CD4-positive, alpha-beta T cell treated with Interleukin-6 at 100 ng/mL for 8 hours (primary cell): ENCODE results near the gene PLA2G4A.

ENCODE experiments used
- DNase-seq: peaks from one replicate; pipeline ENCODE4 v3.0.0-alpha.2; 2020; ENCODE audit warnings: mixed read lengths, low spot score

Gene PLA2G4A

DNA sequence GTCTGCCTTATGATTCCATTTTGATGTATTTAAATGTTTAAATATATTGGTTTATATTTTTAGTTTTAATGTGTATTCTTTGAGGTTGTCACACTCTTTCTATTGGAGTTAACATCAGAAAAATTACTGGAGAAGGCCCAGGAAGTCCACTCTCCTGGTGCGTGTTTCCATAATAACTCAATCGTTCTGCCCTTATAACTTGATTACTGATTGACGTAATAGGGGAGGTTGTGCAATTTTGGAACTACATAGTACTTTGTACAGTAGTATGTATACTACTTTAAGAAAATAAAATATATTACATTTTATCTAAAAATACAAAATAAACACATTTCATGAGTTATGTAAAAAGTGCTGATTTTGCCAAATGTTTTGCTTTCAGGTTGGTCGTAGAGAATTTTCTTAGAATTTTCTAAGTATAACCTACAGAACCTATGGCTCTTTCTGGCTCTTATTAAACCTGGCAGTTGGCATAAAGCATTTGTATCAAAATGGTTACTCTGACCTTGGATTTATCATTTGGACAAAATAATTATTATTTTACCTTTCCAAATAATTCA, 5.7 kb downstream of the PLA2G4A start:
- no peak for DNase-seq

DNA sequence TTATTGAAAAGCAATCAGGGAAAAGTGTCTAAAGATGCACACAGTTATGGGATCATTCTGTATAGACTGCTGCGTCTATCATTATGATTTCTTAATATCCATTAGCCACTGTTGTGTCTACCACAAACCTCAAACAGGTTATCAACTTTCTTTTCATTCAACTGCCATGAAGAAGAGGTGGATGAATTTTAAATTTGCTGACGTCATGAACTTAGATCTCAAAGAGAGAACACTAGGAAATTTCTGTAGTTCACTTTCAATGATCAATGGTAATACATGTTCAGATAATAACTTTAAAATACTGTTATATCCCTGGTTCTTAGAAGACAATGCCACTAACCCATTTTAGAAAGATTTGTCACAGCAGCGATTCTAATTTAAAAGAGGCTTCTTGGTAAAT, 6.7 kb downstream of the PLA2G4A start:
- DNase-seq, result no peak

DNA sequence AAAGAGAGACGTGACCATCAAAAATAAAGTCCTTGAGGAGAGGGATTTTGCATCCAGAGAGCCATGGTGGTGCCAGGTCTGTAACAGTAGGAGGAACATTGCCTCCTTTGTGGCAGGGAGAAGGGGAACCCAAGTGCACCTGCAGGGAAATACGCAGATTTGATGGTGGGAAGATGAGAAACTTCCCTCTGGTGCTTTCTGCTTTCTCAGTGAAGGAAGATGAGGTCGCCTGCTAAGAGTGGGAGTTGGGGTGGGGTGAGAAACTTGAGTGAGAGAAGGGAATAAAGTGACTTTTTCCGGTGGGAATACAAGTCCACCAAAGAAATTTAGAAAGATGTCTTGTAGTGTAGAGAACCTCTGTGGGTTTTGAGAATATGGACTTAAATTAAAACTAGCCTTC, 9.1 kb downstream of the PLA2G4A start:
- DNase-seq, result no peak

DNA sequence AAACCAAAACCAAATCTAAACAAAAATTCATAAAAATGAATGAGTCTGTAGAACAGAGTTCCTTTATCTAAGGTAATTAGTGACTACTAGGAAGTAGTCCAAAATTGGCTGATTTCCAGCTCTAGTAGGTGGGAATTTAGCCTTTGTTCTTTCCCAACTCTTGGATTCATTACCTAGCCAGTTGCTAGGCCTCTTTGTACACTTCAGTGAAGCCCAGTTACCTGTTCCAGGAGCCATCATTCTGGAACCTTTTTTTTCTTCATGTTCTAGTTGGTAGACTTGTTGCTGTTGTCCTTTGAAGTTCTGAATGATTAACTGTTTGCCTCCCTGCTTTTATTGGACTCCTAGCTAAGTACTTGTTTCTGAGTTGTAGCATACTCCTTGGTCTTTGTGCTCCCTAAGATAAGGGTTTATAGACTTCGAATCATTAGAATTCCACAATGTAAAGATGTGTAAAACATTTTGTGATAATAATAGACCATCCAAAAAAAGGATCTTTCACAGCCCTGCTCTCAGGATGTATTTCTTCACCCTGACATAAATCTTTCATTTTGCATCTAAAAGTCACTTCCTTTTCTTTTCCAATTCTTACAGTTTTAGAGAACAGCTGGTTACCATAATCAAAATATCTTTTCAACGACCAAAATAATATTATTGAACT, 9.8 kb downstream of the PLA2G4A start:
- no peak for DNase-seq

DNA sequence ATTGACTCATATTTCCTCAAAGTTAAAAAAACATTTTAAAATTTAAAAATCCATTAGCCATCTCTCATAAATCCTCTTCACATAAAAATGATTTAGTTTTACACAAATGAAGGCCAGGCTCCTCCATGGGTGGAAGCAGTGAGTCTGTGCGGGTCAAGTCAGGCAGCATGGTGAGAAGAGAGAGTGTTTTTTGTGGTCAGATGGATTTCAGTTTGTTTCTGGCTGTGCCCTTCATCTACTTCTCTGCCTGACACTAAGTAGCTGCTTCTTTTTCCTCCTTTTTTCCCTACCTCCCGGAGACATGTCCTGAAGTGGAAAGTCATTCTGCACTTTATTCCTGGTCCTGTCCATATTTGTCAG, 10.3 kb downstream of the PLA2G4A start:
- DNase-seq, result no peak

DNA sequence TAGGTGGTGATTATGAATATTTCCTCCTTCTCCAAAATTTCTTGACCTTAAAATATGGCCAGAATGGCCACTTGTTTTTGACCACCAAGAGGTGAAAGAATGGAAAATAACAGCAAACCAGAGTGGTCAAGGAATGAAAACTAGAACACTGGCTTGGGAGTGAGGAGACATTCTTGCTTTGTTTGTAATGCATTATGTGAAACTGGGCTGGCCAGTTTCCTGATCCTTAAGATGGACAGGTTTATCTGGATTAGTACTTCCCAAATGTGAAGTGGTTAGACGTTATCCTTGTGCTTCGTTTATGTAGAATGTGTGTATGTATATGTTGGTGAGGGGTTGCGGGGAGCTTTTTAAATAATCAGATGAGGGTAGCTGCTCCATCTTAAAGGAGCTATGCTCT, 12.8 kb downstream of the PLA2G4A start:
- DNase-seq, result no peak

DNA sequence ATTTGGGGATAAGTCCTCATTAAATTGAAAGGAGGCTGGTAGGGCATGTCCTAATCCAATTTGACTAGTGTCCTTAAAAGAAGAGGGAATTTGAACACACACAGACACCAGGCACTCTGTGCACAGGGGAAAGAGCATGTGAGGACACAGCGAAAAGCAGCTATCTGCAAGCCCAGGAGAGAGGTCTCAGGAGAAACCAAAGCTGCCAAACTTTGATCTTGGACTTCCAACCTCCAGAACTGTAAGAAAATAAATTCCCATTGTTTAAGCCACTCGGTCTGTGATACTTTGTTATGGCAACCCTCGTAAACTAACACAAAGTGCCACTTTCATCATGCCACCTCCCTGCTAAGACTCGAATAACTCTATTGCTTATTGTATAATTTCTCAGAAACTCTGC, 13.8 kb downstream of the PLA2G4A start:
- DNase-seq, result no peak

DNA sequence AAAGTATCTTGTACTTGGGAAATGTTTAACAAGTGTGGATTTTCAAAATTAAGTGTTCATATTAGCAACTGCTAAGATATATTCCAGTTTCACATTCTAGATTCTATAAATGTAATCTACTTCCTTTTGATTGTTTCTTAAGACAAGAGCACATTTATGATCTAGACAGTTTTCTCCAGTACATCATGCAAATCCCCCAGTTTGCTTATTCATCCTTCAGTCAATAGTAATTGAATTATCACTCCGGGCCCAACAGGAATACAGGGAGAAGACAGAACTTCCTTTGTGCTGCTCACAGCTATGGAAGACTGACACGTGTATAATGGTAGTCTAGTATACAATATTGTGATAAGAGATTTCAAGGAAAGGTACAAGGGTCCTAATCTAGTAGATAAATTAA, 14.5 kb downstream of the PLA2G4A start:
- DNase-seq, result no peak

DNA sequence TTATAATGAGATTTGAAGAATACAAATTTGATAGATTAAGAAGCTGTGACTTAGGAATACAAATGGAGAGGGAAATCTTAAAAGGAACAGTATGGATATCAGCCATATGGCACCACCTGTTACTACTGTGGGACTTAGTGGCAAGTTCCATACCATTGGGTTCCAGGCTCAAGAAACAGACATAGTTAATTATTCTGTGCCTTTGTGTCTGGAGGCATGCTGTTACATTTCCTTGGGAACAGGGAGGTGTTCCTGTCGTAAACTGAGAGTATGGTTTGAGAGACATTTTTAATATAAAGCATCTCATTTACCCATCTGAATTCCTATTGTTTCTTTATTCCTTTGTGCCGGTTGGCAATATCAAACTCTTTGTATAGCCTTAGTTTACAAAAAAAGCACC, 15.2 kb downstream of the PLA2G4A start:
- no peak for DNase-seq

DNA sequence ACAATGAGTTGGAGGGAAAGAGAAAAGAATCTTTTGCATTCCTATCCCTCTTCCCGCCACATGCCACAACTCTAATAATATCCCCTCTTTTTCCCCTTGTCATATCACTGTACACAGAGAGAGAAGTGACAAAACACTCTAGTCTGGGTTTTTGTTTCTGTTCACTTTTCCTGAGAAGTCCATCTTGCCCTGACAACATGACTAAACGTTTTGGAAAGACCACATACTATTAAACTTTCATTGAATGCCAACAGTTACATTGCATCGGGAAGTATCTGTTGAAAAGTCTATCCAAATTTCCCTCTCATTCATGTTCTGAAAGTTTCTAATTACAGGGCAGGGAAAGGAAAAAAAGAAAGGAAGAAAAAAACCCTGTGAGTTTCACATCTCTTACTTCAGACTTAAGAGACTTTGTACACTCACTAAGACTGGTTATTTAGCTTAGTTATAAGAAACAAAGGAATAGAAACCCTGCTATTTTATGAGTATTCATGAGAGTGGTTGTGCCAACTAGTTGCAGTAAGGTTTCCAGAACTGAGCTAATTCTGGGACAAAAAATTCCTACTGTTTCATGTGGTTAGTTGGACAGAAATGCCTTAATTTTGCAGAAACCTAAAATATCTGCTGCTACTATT, 16.9 kb downstream of the PLA2G4A start:
- no peak for DNase-seq

DNA sequence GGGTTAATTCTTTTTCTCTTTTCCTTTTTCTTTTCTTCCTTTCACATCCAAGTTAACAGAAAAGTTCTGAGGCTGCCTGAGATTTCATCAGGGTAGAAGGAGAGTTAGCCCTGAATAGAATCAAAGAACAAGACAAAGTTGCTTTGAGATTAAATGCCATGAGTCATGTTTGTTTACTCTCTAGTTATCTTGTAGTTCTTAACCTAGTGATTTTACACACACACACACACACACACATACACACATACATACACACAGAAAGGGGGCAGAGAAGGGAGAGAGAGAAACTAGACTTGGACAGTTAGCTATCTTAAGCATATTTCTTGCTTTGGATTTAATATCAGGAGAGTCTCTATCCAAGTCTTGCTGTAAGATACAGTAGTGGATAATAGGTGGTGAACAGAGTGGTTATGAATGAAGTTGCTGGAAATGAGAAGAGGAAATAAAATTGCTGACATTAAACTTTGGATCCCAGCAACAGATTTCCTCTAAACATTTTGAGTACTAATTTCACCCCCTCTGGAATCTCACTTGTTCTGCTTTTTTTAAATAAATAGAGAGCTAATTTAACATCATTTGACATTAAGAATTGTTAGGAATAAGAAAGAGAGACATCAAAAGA, 19.9 kb downstream of the PLA2G4A start:
- DNase-seq, result no peak

DNA sequence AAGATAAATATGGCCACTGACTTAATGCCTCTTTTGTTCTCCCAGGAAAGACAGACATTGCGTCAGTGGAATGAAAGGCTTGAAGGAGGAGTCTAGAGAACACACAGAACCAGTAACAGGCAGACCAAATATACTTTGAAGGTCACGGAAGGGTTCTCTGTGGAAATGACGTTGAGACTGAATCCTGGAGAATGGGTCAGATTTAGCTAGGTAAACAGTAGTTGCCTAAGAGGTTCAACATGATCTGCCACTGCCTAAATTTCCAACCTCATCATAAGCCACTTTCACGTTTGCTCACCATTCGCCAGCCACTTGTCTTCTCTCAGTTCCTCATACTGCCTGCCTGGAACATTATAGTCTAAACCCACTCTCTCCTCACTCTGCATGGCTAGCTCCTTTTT, 20.5 kb downstream of the PLA2G4A start:
- no peak for DNase-seq

DNA sequence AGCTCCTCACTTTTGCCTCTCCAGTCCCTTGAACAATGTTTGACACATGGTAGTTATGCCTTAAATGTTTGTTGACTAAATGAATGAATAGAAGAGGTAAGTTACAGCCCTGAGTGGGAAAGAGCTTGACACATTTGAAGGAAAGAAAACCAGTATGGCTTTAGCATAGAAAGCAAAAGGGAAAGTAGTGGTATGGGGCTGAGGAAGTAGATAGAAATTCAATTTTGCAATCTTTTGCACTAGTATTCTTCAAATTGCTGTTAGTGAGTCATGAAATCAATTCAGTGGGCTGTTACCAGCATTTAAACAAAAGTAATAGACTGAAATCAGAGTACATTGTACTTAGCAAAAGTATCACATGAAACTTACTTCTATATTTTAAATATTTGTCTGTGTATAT, 21.1 kb downstream of the PLA2G4A start:
- DNase-seq, result no peak

DNA sequence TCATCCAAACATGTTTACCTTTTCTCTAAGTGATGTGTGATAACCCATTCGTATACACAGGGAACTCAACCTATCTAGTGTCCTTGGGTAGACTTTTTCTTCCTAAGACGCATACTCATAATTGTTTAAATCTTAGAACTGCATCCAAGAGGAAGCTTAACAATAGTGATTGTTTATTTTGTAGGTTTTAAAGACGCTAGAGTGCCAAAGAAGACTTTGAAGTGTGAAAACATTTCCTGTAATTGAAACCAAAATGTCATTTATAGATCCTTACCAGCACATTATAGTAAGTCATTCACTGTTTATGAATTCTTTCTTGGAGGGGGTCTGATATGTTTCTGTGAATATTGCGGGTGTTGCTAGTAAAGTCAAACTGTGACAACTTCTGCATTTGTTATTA, 25.4 kb downstream of the PLA2G4A start:
- DNase-seq, result no peak

DNA sequence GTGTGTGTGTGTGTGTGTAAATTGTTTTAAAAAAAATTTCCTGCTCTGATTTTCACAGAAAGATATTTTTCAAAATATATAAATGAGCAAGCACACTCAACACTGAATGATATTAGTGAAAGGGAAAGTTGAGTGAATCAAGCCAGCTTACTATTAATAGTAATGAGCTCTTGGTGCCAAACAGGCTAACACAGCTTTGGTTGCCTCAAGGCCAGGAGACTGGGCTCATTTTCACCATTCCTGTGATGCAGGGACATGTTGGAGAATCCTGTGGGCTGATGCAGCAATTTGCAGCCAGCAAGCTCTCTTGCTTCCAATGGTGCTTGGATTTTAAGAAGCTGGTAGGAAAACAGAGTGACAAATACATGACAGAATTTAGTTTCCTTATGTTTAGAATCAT, 30.2 kb downstream of the PLA2G4A start:
- no peak for DNase-seq

DNA sequence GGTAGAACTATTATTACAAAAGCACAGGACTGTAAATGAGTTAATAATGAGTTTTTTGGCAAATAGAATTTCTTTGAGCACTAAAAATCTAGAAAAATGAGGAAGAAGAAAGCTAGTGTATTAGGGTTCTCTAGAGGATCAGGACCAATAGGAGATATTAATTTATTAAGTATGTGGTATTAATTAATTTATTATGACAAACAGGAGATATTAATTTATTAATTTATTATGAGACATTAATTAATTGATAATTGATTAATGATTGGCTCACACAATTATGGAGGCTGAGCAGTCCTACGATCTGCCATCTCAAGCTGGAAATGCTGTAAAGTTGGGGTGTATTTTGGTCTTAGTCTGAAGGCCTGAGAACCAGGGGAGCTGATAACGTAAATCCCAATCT, 31.2 kb downstream of the PLA2G4A start:
- no peak for DNase-seq

DNA sequence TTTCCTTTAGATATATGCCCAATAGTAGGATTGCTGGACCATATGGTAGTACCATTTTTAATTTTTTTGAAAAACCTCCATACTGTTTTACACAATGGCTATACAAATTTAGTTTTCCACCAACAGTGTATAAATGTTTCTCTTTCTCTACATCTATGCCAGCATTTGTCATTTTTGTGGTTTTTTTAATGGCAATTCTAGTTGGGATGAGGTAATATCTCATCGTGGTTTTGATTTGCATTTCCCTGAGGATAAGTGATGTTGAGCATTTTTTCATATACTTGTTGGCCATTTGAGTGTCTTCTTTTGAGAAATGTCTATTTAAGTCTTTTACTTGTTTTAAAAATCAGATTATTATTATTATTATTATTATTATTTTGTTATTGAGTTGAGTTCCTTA, 35.5 kb downstream of the PLA2G4A start:
- no peak for DNase-seq

DNA sequence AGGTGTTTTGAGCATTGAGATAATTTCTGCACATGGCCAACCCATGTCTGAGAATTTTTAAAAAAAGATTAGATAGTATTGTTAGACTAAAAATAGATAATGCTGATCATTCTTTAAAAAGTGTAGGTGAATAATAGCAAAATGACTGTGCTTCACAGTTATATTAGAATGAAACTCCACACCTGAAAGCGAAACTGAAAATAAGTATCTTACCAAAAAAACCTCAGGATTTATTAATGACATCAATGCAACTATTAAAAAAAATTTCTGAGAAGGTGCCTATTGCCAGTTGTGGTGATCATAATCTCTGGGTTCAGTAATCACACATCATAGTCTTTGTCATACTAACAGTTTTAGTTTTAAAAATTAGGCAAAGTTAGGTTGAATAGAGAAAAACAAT, 36.5 kb downstream of the PLA2G4A start:
- DNase-seq, result no peak

DNA sequence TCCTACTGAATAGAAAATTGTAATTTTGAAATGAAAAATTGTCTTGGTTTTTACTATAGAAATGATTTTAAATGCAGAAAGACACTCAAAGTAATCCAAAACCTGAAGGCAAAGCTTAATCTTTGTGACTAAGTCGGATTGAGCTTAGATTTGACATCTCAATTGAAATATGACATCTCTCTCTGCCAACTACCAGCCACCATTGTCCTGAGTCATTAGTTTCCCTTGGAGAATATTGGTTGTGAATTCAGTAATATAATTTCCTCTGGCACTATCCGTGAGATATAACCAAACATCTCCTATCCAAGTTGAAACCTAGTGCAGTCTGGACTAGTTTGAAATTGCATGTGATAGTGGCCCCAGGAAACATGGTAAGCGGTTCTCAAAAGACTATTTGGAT, 37.1 kb downstream of the PLA2G4A start:
- DNase-seq, result no peak

DNA sequence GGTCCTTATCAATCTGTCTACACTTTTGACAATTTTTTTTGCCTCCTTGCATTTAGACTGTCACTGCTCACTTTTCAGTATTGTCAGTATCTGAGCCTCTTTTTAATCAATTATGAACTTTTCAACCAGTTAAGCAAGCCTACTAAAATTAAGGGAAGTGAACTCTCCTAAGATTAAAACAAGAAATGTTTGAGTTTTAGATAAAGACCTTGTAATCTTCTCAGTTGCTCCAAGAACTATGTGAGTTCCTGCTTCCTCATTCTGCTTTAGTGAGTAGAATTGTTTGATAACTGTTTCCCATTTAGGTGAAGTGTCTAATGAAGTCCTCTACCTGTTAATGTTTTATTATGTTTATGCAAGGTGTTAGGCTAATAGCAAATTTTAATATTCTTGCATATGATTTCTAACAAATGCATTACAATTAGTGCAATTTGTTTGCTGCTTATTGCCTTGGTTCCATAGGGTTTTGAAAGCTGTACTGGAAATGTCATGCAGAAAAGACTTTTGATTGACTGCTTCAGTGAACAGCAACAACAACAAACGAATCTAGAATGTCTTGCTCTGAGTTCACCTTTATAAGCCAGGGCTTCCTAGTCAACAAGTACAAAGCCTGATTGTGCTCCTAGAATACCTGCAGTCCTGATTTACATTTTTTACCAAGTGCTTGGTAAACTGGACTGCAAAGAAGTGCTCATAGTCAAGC, 40.9 kb downstream of the PLA2G4A start:
- DNase-seq, result no peak

DNA sequence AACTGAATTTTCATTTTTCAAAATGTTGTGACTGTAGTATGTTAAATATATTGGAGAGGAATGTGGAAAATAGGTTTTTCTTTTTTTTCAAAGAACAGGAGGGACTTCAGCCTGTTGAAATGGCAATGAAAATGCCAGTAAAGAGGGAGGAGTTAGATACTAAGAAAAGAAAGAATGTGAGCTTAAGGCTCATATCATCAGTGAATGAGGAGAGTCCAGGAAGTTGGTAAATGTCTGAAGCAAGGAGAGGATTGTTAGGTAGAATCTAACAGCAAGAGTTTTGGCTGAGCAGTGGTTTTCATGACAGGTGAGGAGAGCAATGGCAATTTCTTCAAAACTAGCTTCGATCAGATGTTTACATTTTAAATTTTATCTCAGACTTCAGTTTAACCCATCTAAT, 43.0 kb downstream of the PLA2G4A start:
- DNase-seq, result no peak

DNA sequence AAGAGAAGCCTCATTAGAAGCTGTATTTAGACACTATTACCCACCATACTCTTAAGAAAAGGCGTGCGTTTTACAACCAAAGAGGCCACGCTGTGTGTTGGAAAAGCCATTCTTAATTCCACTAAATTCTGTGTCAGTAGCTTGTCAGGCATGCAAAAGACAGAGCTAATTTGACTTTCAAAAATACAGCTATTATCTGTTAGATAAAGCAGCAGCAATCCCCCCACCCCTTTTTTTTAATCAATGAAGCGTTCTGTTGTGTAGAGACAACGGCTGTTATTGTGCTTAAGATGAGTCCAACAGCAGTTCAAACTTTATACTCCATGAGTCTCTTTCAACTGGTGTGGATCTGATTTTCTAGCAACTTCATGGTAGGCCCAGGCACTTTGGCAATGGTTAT, 43.5 kb downstream of the PLA2G4A start:
- DNase-seq, result no peak

DNA sequence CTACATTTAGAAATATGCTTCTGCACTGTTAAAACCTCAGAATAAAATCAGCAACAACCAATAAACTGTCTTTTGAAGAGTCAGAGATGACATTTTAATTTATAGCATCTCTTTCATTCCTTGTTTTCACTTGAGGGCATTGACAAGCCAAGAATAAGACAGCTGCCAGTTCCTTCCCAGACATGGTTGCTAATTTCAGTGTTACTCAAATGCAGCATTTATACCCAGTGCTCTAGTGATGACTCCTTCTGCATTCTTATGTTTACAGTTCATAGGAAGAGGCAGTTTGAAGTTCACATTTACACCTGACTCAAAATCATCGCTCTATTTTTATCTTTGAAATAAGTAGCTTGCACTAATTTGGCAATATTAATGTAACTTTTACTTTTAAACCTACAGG, 44.9 kb downstream of the PLA2G4A start:
- DNase-seq, result no peak
